ENCODE data around the gene PLA2G4A. TPM values are rescaled to one million over a fixed set of nuclear protein-coding genes. Genes with fewer than 3 reads are reported as not detected.

PLA2G4A gene
- polyA plus RNA-seq, 1 experiment: 0.48 TPM

DNA sequence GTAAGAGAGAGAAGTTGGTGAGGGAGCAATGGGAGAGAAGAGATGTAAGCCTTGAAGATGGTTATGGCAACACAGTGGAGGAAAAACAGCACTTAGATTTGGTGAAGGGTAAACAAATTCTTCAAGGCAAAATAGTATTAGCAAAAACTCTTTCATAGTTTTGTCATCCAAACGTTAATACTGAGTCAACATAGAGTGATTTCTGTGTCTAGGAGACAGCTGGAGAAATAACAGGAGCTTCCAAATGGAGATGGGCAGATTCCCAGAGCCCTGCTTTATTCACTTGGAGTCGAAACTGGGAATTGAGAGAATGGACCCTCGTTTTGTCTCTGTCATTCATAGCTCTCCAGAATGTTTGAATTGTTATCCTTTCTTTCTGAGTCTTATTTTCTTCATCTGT lies 68.3 kb downstream of the PLA2G4A start:
- CTCF ChIA-PET: no interaction called here
- TF ChIP-seq, protein P1, sequence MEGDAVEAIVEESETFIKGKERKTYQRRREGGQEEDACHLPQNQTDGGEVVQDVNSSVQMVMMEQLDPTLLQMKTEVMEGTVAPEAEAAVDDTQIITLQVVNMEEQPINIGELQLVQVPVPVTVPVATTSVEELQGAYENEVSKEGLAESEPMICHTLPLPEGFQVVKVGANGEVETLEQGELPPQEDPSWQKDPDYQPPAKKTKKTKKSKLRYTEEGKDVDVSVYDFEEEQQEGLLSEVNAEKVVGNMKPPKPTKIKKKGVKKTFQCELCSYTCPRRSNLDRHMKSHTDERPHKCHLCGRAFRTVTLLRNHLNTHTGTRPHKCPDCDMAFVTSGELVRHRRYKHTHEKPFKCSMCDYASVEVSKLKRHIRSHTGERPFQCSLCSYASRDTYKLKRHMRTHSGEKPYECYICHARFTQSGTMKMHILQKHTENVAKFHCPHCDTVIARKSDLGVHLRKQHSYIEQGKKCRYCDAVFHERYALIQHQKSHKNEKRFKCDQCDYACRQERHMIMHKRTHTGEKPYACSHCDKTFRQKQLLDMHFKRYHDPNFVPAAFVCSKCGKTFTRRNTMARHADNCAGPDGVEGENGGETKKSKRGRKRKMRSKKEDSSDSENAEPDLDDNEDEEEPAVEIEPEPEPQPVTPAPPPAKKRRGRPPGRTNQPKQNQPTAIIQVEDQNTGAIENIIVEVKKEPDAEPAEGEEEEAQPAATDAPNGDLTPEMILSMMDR (IDR thresholded peaks at IDR 0.05; ENCODE audit: insufficient read depth, low read depth, low read length): no peak
- H3K36me3 ChIP-seq (ENCODE audit: control insufficient read depth, insufficient read depth, low read length): no peaks in the 10 kb centered on the region
- POLR2A ChIA-PET: no interaction called here
- no peaks in the 10 kb centered on the region for H3K27me3 ChIP-seq (ENCODE audit: control insufficient read depth, insufficient read depth, low read length)
- no peak for DNase-seq (ENCODE audit: low read depth)
- no peak overlapping the region for H3K4me3 ChIP-seq (ENCODE audit: low read depth, low read length)

DNA sequence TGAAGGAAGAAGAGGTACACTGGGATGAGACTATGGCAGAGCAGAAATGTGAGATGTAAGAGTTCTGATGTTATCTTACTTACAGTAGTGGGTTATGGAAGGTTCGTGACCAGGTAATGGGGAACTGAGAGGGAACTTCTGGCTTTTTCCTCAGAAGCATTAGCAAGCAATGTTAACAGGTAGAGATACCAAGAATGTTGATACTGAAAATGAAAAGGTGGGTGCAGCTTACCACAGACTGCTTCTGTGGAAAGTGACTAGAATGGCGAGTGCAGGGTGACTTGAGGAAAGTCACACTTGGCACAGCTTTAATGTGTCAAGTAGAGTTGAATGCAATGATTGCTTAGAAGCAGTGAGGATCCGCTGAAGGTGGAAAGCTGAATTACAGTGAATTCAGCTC lies 70.8 kb downstream of the PLA2G4A start:
- no peaks in the 10 kb centered on the region for H3K36me3 ChIP-seq (ENCODE audit: control insufficient read depth, insufficient read depth, low read length)
- no peaks in the 10 kb centered on the region for H3K27me3 ChIP-seq (ENCODE audit: control insufficient read depth, insufficient read depth, low read length)
- TF ChIP-seq, protein P1 (IDR thresholded peaks at IDR 0.05; ENCODE audit: insufficient read depth, low read depth, low read length): no peak
- no peak for DNase-seq (ENCODE audit: low read depth)
- POLR2A ChIA-PET: no interaction called here
- CTCF ChIA-PET: interaction anchor here (1.5 to 1.6 kb wide), 2 partner anchors 11 to 84 kb away, joined by 3 read pairs; no protein-coding TSS in a partner anchor
- H3K4me3 ChIP-seq (ENCODE audit: low read depth, low read length): no peak overlapping the region

DNA sequence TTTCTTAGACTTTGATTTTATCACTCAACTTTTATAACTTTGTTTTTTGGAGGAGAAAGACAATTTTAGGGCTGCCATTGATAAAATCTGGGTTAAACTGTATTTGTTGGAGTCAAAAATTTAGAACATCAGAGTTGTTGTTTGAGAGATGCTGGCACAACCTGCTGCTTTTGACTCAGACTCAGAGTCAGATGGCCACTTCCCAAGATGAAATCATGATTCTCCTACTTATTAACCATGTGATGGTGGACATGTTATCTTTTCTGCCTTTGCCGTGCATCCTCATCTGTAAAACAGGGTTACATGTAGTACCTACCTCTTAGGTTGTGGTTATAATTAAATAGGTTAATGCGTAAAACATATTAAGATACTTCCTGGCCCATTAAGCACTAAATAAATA lies 71.2 kb downstream of the PLA2G4A start:
- TF ChIP-seq, protein P1 (IDR thresholded peaks at IDR 0.05; ENCODE audit: insufficient read depth, low read depth, low read length): no peak
- no peak overlapping the region for H3K4me3 ChIP-seq (ENCODE audit: low read depth, low read length)
- ChIA-PET CTCF (interaction anchor here (1.5 to 1.6 kb wide), 2 partner anchors 10 to 83 kb away, joined by 3 read pairs; no protein-coding TSS in a partner anchor), POLR2A (no interaction called here)
- DNase-seq (ENCODE audit: low read depth): no peak
- H3K36me3 ChIP-seq (ENCODE audit: control insufficient read depth, insufficient read depth, low read length): no peaks in the 10 kb centered on the region
- no peaks in the 10 kb centered on the region for H3K27me3 ChIP-seq (ENCODE audit: control insufficient read depth, insufficient read depth, low read length)

DNA sequence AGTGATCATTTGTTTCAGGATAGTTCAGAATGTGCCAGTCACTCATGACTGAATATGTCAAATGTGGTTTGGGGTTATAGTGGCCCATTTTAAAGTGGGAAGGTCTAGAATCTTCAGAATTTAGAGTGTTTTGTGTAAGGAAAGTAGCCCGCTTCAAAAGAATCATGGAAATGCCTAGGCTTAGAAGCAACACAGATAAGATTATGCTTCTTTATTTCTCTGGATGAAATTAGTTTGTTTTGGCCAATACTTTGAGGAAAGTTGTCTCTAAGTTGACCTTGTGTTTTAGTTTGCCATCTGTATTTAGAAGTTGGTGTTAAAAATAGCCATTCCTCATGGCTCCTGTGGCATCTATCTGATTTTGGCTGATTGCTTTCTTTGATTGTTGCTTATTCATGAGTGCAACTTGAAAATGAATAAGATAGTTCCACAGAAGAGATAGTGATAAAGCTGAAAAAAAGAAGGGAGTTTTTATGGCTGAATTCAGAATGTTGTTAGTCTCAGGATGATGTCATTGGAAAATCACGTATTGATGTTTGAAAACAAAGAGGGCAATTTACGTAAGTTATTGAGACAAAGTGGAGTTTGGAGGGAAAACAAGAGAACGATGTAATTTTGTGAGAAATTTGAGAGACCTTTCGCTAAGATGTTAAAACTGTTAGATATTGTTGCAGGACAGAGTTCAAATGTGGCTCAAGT lies 71.9 kb downstream of the PLA2G4A start:
- no peaks in the 10 kb centered on the region for H3K36me3 ChIP-seq (ENCODE audit: control insufficient read depth, insufficient read depth, low read length)
- TF ChIP-seq, protein P1 (IDR thresholded peaks at IDR 0.05; ENCODE audit: insufficient read depth, low read depth, low read length): no peak
- CTCF ChIA-PET: interaction anchor here (1.2 to 1.6 kb wide), 3 partner anchors 10 to 86 kb away, joined by 3 read pairs; no protein-coding TSS in a partner anchor
- POLR2A ChIA-PET: no interaction called here
- no peaks in the 10 kb centered on the region for H3K27me3 ChIP-seq (ENCODE audit: control insufficient read depth, insufficient read depth, low read length)
- DNase-seq (ENCODE audit: low read depth): no peak
- H3K4me3 ChIP-seq (ENCODE audit: low read depth, low read length): no peak overlapping the region

DNA sequence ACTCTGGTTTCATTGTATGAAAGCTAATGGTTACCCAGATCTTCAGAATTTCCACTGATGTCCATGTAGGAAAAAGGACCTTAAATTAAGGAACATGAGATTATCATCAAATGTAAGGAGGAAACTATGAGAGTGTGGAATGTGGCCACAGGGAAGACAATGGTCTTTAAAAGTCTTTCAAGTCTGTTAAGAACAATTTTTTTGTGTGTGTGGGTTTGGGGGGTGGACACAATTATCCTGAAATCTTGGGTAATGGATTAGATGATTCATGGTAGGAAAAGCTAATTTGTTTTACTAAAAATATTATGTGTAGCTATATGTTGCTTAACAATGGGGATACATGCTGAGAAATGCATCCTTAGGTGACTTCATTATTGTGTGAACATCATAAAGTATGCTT lies 72.9 kb downstream of the PLA2G4A start:
- POLR2A ChIA-PET: no interaction called here
- TF ChIP-seq, protein P1 (IDR thresholded peaks at IDR 0.05; ENCODE audit: insufficient read depth, low read depth, low read length): no peak
- Histone ChIP-seq H3K4me3 (ENCODE audit: low read depth, low read length) (no peak overlapping the region), H3K27me3 (ENCODE audit: control insufficient read depth, insufficient read depth, low read length) (no peaks in the 10 kb centered on the region), H3K36me3 (ENCODE audit: control insufficient read depth, insufficient read depth, low read length) (no peaks in the 10 kb centered on the region)
- CTCF ChIA-PET: interaction anchor here (1.2 kb wide), 1 partner anchor 85 kb away, joined by 3 read pairs; no protein-coding TSS in a partner anchor
- no peak for DNase-seq (ENCODE audit: low read depth)
